Caki2 (cell line): ENCODE results near the gene MTHFD1L. TPM values are rescaled to one million over a fixed set of nuclear protein-coding genes. Genes with fewer than 3 reads are reported as not detected.
"Not testable (repeated sequence)": the region's sequence is repeated elsewhere in the genome, so short reads cannot be mapped to it uniquely, and the experiment has no call there.

Experiments used
- DNase-seq: peaks from one replicate; pipeline ENCODE4 v3.0.0-alpha.2; 2015; ENCODE audit warnings: low read depth
- in situ Hi-C: cut with HindIII; loops from 2 replicates; pipeline ENCODE4 v1.10.0; 2016; ENCODE audit warnings: low sequenced_read_pairs, low pct_unique_long_range_greater_than_20kb, mixed read lengths
- total RNA-seq: library from RNA; depleted of rRNA; stranded (reverse); fragments of >200 nt; shearing (Covaris generic); gene quantifications from 2 replicates; pipeline ENCODE4 v1.2.3, GENCODE V29; 2014; ENCODE audit warnings: low replicate concordance

MTHFD1L gene
- total RNA-seq, 1 experiment from 2014 or later = 48.6 TPM

DNA sequence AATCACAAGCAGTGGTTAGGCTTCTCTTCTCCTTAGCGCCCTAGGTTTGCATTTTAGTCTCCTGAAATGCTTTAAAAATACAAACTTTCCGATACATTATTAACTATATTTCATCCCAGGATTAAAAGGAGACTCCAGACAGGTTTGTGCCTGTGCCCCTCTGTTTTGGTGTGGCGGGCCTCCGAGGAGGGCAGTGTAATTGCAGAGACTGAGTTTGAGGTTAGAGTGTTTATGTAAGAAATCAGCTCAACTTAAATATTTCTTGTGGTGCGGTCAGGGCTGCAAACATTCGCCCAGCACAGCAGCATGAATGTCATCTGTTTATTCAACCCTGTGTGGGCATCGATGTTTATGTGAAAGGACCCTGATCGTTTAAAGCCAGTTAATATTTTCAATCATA, 243.9 kb downstream of the MTHFD1L start:
- in situ Hi-C loops = no loop called here
- no peak for DNase-seq

DNA sequence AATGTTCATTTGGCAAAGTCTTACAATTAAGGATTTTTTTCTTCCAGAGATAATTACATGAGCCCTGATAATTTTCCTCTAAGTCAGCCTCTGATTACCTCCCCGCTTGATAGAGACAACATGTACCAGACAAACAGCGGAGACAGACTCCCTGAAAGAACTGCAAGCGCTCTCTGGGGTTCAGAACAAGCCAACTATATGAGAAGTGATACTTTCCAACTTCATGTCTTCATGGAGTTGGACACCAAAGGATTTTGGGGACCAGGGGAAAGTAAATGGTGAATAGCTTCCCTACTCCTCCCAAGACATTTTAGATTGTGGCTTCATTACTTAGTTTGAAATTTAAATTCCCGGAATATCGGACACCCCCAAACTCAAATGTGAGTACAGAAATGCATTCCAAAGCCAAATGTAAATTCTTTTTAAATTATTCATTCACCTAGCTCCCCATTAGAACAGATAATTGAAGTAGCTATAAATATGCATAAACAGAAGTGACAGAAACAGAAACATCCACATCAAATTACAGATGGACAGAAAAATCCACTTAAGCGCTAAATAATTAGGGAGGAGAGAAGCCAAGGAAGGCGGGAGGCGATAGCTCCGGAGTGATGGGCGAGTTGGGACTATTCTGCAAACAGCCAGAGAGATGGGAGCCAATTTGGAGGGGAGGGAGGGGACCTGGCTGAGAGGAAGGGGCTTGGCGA, 244.5 kb downstream of the MTHFD1L start:
- DNase-seq = no peak
- in situ Hi-C loops = no loop called here

DNA sequence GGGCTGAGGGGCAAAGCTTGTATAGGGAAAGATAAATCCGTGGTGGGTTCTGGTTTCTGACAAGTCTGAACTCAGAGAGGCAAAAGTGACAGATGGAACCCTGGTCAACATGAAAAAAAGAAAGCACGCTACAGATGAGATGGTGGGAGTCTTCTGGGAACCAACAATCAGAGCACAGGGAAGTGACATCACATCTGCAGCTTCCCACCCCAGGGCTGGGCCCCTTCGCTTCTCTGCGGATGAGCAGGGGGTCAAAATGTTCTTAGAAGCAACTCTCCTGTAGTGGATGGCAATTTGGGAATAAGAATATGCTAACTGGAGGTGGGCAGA, 245.0 kb downstream of the MTHFD1L start:
- DNase-seq = no peak
- in situ Hi-C loops = no loop called here

DNA sequence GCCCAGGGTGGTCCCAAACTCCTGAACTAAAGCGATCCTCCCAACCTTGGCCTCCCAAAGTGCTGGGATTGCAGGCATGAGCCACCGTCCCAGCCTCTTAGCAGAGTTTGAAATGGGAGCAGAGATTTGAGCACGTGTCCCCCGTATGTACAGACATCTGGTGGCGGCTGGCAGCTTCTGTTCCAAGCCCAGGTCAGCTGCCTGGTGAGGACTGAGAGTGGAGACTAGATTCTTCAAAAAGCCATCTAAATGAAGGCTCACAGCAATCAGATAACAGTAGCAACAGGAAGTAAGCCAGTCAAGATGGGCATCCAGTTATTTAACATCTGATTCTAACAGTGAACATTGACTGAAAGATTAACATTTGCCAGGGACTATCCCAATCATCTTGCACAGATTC, 246.2 kb downstream of the MTHFD1L start:
- DNase-seq = no peak
- in situ Hi-C loops = no loop called here

DNA sequence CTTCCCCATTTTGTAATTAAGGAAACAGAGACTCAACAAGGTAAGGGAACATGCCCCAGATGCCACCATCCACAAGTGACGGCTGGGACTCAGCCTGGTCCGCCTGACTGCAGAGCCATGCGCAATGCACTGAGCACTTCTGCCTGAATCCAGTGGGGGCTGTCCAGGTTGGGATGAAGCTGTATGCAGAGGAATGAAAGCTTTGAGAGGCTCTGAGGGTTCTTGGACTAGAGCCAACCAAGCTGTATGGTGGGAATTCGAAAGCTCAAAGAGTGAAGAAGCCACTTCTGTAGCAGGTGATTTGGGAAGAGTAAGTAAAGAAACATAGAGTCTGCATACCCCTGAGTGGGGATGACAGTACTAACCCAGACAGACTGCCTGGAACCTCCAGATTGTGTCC, 246.6 kb downstream of the MTHFD1L start:
- in situ Hi-C loops = no loop called here
- no peak for DNase-seq

DNA sequence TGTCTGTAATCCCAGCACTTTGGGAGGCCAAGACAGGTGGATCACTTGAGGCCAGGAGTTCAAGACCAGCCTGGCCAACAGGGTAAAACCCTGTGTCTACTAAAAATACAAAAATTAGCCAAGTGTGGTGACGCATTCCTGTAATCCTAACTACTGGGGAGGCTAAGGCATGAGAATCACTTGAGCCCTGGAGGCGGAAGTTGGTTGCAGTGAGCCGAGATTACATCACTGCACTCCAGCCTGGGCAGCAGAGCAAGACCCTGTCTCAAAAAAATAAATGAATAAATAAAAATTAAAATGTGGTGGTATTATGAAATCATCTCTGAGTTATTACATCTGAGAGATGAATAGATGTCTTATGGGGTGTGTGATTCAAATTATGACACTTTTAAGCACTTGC, 247.4 kb downstream of the MTHFD1L start:
- DNase-seq, in situ Hi-C loops: not testable (repeated sequence)

DNA sequence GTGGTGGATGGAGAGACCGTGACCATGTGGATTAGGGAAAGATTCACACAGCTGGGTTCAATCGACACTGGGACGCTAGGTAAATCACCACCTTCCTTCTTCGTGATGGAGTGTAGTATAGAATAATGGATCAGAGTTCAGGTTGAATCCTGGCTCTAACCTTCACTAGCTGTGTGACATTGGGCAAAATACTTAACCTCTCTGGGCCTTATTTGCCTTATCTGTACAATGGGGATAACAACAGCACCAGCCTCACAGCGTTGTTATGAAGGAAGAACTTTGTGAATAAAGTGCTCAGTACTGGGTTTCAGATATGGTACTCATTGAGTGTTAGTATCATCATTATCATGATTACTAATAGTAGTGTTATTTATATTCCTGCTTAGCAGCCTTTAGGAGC, 248.1 kb downstream of the MTHFD1L start:
- DNase-seq = no peak
- in situ Hi-C loops = no loop called here

DNA sequence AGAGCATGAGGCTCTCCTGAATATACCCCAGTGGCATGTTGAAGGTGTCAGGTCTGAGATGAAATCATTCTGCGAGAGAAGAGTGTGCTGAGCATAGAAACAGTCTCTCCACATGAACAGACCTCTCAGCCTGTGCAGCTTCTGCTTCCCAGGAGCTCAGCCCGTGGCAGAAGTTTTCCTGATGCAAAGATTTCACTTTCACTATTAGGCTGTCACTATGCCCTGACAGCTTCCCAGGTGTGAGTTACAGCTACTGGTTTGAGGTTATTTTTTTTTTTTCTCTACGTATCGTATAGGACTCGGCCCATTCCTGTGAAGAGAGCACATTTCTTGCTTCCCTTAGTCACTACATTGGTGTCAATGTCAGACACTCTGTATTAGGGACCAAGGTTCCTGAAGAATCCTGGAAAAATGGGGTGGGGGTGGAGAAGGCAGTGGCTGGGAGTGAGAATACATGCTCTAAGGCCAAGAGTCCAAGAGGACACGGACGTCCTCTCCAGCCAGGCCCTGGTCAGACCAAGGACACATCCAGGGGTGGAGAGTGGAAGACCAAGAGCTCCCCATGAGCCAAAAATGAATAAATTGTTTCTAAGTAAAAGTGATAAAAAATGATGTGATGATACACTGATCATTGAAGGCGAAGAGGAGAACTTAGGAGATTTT, 253.1 kb downstream of the MTHFD1L start:
- no peak for DNase-seq
- in situ Hi-C loops = no loop called here

DNA sequence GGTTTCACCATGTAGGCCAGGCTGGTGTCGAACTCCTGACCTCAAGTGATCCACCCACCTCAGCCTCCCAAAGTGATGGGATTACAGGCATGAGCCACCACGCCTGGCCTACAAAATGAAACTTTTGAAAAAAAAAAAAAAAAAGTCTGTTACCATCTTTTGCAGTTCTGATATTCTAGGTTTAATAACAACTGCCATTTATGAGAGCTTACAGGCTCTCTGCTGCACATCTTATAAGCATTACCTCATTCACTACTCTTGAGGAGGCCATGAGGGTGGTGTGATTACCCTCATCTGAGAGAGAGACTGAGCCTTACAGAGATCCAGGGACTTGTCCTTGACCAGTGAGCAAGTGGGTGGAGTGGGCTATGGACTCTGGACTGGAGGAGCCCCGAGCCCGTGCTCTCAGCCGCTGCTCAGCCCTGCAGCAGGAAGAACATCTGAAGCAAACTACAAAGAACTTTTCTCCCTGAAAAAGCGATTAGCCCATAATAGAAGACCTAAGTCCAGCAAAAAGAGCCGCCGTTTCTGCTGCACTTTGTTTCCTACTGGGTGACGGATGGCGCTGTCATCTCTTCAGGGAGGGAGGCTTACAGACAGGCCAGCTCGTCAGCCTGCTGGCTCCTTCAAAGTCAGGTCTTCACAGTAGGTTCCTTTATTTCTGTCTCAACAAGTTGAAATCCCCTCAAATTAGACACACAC, 254.5 kb downstream of the MTHFD1L start:
- in situ Hi-C loops = no loop called here
- DNase-seq = no peak

DNA sequence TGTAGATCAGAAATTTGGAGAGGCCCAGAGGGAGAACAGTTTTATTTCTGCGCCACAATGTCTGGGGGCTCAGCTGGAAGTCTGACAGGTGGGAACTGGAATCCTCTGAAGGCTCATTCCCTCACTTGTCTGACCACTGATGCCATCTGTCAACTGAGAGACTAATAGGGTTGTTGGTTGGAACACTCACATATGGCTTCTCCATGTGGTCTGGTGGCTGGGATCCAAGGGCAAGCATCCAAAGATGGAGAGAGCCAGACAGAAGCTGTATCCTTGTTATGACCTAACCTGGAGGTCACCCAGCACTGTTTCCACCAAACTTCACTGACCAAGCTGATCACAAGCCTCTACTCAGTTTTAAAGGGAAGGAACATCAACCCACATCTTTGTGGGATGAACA, 256.4 kb downstream of the MTHFD1L start:
- in situ Hi-C loops = no loop called here
- no peak for DNase-seq

DNA sequence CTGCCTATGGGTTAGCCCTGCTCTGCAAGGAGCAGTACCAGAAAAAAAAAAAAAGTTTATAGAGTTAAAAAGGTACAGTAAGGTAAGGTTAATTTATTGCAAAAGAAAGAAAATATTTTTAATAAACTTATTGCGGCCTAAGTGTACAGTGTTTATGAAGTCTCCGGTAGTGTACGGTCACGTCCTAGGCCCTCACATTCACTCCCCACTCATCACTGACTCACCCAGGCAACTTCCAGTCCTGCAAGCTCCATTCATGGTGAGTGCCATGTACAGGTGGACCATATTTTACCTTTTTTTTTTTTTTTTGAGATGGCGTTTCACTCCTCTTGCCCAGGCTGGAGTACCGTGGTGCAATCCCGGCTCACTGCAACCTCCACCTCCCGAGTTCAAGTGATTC, 258.1 kb downstream of the MTHFD1L start:
- in situ Hi-C loops, DNase-seq: not testable (repeated sequence)

DNA sequence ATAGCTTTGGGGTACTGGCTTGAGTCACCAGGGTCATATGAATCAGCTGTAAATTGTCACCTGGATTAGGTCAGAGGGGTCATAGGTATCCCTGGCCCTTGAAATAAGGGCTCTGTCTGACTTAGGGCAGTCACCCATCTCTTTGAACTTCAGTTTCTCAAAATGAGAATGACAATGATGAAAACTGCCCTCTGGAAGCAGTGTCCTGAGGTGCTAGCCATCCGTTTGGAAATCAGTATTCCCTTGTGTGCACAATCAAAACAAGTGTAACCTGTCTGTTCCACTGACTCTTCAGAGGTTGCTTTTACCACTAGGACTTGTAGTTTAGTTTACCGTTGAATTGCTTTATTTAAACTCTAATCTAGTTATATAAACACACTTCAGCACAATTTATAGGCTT, 259.7 kb downstream of the MTHFD1L start:
- DNase-seq, in situ Hi-C loops: not testable (repeated sequence)

DNA sequence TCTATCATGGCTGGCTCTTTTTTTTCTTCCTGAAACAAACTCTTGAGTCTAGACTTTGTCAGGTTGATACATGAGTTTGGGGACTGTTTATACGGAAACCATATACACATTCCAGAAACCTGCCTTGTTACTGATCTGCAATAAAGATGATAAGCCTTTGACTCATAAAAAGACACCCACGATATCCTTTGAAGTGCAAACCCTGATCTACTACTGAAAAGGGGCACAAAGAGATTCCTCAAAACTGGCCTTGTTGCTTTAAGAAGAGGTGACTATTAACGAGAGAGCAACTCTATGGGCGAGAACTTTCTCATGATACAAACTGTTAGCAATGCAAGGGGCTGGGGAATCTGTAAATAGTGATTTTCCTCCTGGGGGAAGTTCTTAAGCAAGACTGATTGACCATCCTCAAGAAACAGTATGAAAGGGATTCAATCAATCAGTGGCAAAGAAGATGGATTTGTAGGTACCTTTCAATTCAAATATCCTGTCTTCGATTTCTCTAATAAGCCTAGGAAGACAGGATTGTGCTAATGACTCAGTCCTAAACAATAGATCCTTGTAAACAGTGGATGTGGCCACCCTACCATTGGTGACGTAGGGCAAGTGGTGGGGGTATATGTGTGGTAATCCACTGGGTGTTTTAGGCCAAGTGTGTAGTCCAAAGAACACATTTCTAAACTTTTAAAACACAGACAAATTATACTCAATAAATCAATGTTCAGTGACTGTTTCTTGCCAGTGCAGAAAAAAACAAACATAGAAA, 260.3 kb downstream of the MTHFD1L start:
- DNase-seq = peak; percentile 31
- in situ Hi-C loops = not testable (repeated sequence)

DNA sequence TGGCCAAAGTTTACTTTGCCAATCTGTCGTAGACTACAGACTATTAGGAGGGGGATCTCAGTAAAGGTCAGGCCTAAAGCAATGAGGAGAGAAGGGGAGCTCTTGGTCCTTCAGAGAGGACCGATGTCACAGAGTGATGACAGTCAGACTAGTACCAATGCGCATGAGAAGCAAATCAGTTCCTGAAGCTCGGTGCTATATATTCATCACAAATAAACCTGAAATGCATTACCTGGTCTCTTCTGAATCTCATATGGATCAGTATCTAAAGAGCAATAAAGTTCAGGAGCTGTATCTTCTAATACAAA, 260.9 kb downstream of the MTHFD1L start:
- DNase-seq, in situ Hi-C loops: not testable (repeated sequence)

DNA sequence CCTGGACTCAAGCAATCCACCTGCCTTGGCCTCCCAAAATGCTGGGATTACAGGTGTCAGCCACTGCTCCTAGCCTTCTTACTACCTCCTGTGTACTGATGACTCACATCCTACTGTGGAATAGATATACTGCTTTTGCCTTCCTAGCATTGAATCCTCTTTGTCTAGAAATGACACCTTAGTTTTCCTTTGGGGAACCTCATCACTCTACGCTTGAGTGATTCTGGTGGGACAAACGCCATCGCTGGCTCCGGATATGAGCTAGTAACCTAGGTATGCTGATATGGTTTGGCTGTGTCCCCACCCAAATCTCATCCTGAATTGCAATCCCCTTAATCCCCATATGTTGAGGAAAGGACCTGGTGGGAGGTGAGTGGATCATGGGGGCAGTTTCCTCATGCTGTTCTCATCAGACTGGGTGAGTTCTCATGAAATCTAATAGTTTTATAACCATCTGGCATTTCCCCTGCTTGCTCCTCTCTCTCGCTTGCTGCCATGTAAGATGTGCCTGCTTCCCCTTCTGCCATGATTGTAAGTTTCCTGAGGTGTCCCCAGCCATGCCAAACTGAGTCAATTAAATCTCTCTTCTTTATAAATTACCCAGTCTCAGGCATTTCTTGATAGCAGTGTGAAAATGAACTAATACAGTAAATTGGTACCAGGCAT, 261.8 kb downstream of the MTHFD1L start:
- DNase-seq, in situ Hi-C loops: not testable (repeated sequence)

DNA sequence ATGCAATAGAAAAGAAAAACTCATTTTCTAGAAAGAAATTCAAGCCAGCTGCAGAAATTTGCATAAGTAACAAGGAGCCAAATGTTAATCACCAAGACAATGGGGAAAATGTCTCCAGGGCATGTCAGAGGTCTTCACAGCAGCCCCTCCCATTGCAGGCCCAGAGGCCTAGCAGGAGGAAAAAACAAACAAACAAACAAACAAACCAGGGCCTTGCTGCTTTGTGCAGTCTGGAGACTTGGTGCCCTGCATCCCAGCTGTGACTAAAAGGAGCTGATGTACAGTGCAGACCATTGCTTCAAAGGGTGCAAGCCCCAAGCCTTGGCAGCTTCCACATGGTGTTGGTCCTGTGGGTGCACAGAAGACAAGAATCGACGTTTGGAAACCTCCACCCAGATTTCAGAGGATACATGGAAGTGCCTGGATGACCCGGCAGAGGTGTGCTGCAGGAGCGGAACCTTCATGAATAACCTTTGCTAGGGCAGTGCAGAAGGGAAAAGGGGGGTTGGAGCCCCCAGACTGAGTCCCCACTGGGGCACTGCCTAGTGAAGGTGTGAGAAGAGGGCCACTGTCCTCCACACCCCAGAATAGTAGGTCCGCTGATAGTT, 263.4 kb downstream of the MTHFD1L start:
- DNase-seq = no peak
- in situ Hi-C loops = no loop called here

DNA sequence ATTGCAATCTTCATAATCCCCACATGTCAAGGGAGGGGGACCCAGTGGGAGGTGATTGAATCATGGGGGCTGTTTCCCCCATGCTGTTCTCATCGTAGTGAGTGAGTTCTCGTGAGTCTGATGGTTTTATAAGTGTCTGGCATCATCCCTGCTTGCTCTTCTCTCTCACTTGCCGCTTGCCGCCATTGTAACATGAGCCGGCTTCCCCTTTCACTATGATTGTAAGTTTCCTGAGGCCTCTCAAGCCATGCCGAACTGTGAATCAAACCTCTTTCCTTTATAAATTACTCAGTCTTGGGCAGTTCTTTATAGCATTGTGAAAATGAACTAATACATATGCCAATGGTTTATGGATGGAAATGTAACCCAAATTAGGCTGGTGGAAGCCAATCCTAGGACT, 264.8 kb downstream of the MTHFD1L start:
- DNase-seq = no peak
- in situ Hi-C loops = no loop called here

DNA sequence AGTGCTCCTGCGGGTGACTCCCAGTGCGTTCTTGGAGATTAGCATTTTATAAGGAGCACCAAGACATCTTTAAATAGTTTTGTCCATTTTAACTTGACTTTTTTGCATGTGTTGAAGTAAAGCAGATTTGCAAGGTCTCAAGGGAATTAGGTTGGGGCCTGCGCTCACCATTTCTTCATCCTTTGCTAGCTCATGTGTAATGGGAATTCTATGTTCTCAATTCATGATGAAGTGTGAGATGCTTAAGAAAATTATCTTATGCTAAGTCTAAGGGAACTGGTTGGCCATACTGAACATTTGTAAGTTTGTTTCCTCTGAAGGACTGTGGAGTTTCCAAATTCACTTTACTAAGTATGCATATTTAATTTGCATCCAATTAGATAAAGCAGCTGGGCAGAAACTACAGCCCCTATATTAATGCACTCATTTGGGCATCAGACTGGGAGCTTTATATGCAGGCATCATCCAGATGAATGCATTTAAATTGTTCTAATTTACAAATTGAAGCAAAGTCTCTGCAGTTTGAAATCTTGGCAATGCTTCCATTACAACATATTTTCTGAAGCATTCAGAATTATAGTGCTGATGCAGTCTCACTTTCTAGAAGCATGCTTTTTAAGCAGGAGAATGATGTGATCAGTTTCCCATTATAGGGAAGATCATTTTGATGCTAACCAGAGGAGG, 266.0 kb downstream of the MTHFD1L start:
- no peak for DNase-seq
- in situ Hi-C loops = no loop called here
